ENCODE measurements around the gene DDX49.

DNA sequence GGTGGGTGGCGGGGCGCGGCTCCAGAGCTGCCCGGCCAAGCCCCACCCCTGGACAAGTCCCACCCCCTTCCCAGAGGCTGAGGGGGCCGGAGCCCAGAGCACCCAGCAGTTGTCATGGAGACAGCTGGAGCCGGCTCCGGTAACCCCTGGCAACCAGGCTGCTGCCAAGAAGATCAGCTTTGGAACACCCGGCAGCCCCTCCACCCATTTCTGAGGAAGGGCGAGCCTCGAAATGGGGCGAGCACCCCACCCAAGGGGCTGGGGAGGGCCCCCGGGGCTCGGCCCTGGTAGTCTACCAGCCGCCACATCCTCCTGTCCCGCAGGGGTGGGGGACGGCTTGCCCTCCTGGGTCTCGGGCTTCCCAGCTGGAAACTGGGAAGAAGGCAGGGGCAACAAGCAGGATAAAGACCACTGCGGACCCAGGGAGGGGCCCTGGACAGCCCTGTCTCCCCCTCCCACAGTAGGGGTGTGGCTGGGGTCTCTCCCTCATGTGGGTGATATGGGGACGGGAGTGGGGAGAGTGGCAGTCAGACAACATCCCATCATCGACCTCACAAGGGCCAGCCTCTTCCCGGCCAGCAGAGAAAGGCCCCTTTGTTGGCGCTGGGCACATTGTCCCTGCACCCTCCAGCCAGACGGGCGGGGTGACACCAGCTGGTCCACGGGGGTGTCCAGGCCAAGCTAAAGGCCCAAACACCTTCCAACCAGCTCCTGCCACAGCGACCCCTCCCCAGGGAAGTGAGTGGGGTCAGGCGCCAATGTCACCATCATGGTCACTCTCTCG lies 25.1 kb upstream of the DDX49 start:
- TF ChIP-seq, protein P1, sequence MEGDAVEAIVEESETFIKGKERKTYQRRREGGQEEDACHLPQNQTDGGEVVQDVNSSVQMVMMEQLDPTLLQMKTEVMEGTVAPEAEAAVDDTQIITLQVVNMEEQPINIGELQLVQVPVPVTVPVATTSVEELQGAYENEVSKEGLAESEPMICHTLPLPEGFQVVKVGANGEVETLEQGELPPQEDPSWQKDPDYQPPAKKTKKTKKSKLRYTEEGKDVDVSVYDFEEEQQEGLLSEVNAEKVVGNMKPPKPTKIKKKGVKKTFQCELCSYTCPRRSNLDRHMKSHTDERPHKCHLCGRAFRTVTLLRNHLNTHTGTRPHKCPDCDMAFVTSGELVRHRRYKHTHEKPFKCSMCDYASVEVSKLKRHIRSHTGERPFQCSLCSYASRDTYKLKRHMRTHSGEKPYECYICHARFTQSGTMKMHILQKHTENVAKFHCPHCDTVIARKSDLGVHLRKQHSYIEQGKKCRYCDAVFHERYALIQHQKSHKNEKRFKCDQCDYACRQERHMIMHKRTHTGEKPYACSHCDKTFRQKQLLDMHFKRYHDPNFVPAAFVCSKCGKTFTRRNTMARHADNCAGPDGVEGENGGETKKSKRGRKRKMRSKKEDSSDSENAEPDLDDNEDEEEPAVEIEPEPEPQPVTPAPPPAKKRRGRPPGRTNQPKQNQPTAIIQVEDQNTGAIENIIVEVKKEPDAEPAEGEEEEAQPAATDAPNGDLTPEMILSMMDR (IDR thresholded peaks at IDR 0.05): no peak
- no peak for TF ChIP-seq POLR2A (IDR thresholded peaks at IDR 0.05)
